Kidney (tissue), 14 donors: ENCODE results near the gene NRXN3. TPM values are rescaled to one million over a fixed set of nuclear protein-coding genes. Genes with fewer than 3 reads are reported as not detected.
A peak's percentile ranks its signal among the peaks of the same experiment; 100 is the strongest.

Experiments used
- DNase-seq, 5 donors: peaks; one replicate each; pipeline ENCODE4 v3.0.0-alpha.2; 2013 to 2020
- FAIRE-seq: peaks from 2 replicates; lab custom pipeline; 2012; peaks lifted over from hg19 to GRCh38; lab: Jason Lieb, UNC
- H3K27ac ChIP-seq, 2 donors: one replicate each; pipeline ENCODE4 v1.7.0; 2013; ENCODE audit warnings: low read depth in 2 of 2, low read length in 2 of 2, inconsistent platforms in 1 of 2
- H3K27me3 ChIP-seq: one replicate; pipeline ENCODE4 v1.7.1; 2013; ENCODE audit warnings: low read length, inconsistent platforms; ENCODE audit not compliant: control insufficient read depth, insufficient read depth
- H3K36me3 ChIP-seq, 3 donors: one replicate each; pipeline versions ENCODE4 v1.7.0 to v1.7.1; 2013; ENCODE audit warnings: low read length in 3 of 3, control low read depth in 1 of 3, inconsistent platforms in 1 of 3; ENCODE audit not compliant: insufficient read depth in 3 of 3, control insufficient read depth in 2 of 3
- H3K4me1 ChIP-seq, 3 donors: one replicate each; pipeline versions ENCODE4 v1.7.0 to v1.7.1; 2013; ENCODE audit warnings: low read length in 3 of 3, inconsistent platforms in 1 of 3, low read depth in 1 of 3; ENCODE audit not compliant: control insufficient read depth in 2 of 3, insufficient read depth in 2 of 3
- H3K4me3 ChIP-seq, 3 donors: one replicate each; pipeline versions ENCODE4 v1.7.0 to v1.8.1; 2013; ENCODE audit warnings: low read length in 3 of 3, control low read depth in 1 of 3, inconsistent platforms in 1 of 3
- H3K9ac ChIP-seq, 3 donors: one replicate each; pipeline versions ENCODE4 v1.7.0 to v1.7.1; 2013; ENCODE audit warnings: low read length in 3 of 3, control low read depth in 1 of 3, inconsistent platforms in 1 of 3
- H3K9me3 ChIP-seq, 3 donors: one replicate each; pipeline versions ENCODE4 v1.7.0 to v1.7.1; 2013; ENCODE audit warnings: low read length in 3 of 3, control low read depth in 1 of 3, inconsistent platforms in 1 of 3; ENCODE audit not compliant: control insufficient read depth in 2 of 3, insufficient read depth in 1 of 3
- CTCF ChIP-seq: IDR thresholded peaks from 3 replicates; pipeline ENCODE4 v1.5.1; 2012; ENCODE audit warnings: mild to moderate bottlenecking, moderate library complexity, borderline replicate concordance; ENCODE audit not compliant: insufficient read depth; ENCODE audit errors: extremely low read depth
- intact Hi-C: fragments of 100-400 bp; cut with DNase I; formaldehyde crosslinking; loops from one replicate; pipeline ENCODE4 v1.11.1; 2022
- polyA plus RNA-seq: library from polyadenylated mRNA; stranded (reverse); fragments of 350-450 nt; fragmentation: Illumina TruSeq; extraction: RNeasy Lipid Tissue Mini Kit (QIAGEN cat#74804); gene quantifications from one replicate; pipeline ENCODE4 v1.2.3, GENCODE V29; 2014; ENCODE audit warnings: low read depth, low replicate concordance; ENCODE audit not compliant: insufficient read depth
- total RNA-seq: library from RNA; stranded (reverse); fragmentation: NEBNext Ultra II Directional; extraction: Animal tissue kit (Norgen Biotek cat#: 25700); gene quantifications from one replicate; pipeline ENCODE4 v1.2.1, GENCODE V29; 2021
- donor health status: control.
- donor health status: control.
- donor health status: control.
- donor health status: control.
- donor health status: control.
- donor health status: DM: yes; HTN: yes; CAD: no.
- donor health status: Normal renal cell carcinoma (clear cell type).

The NRXN3 gene
- total and polyA plus RNA-seq, 2 donors from 2014 or later = 1.5 to 2.4 TPM

GRCh38 chr14:78157494-78158437 lies 12.4 kb upstream of the NRXN3 start:
- peak in 4 of 5 donors; percentile 46 to 83 (median 75) for DNase-seq
- no peak for TF ChIP-seq CTCF
- intact Hi-C loops = no loop called here
- Histone ChIP-seq H3K4me1 (no peaks in the 10 kb centered on the region), H3K4me3 (no peak overlapping the region), H3K27me3 (no peaks in the 10 kb centered on the region), H3K9ac (no peak overlapping the region), H3K36me3 (no peaks in the 10 kb centered on the region), H3K27ac (no peak overlapping the region), H3K9me3 (no peaks in the 10 kb centered on the region)
- no peak for FAIRE-seq

DNA sequence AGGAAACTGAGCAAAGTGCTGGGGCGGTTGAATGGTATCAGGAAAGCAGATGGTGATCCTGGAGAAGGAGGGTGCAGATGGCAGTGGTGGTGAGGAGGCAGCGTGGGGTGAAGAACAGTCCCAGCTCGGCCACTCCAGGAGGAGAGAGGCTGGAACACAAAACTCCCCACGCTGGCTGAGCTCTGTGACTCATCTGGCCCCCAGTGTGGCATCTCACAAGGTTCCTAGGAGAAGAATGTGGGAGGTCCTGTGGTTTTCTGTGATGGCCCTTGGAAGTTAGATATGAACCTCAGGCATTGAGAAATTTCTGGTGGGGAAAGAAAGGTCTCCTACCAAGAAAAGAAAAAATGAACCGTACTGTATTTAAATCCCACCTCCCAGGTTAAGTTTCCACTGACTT lies 8.0 kb upstream of the NRXN3 start:
- FAIRE-seq (no peak), DNase-seq (no peak)
- Histone ChIP-seq H3K27me3 (no peaks in the 10 kb centered on the region), H3K9ac (no peak overlapping the region), H3K9me3 (no peaks in the 10 kb centered on the region), H3K4me3 (no peak overlapping the region), H3K4me1 (no peaks in the 10 kb centered on the region), H3K36me3 (no peaks in the 10 kb centered on the region), H3K27ac (no peak overlapping the region)
- intact Hi-C loops = no loop called here
- TF ChIP-seq CTCF = no peak

- intact Hi-C loops = no loop called here
- Histone ChIP-seq H3K4me1 (no peaks in the 10 kb centered on the region), H3K27ac (no peak overlapping the region), H3K4me3 (no peak overlapping the region), H3K9ac (no peak overlapping the region), H3K27me3 (no peaks in the 10 kb centered on the region), H3K36me3 (no peaks in the 10 kb centered on the region), H3K9me3 (no peaks in the 10 kb centered on the region)
- DNase-seq (peak in 4 of 5 donors; percentile 31 to 44 (median 40)), FAIRE-seq (no peak)
- peak; percentile 24 for TF ChIP-seq CTCF
These were observed 5.8 kb upstream of the NRXN3 start for GRCh38 chr14:78164226-78164853.
